Measurements from ENCODE around the gene DLX6.

The DLX6 gene

DNA sequence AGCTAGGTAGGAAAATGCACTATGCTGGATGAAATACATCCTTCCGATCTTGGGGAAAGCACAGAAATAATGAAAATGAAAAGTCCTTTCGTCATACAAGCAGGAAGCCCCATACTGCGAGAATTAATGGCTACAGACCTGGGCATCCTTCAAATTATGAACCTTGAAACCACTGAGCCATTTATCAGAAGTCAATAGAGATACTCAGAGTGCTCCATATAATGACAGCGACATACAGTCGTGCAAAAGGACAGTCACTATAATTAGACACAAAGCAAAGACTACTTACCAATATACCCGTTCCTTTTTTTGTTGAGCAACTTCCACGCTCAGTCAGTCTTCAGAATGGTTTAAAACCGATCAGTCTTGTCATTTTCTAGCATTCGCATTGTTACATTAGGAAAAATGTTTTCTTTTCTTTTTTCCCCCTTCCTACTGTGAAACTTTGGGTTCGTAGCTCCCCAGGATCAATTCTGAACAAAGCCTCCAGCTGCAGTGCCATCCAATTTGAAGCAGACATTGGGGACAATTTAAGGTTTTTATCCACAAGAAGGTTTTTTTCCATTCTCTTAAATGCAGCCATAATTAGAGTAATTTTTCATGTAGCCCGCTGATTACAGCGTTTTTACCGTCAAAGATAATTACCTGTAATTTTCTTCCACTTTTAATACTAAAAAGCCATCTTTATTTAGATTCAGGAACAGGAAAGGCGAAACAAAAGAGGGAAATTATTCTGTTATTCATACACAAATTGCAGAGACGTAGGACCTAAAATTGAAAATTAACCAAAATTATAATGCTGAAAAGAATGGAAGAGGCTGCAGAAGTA lies 6.4 kb downstream of the DLX6 start:
- no peak for DNase-seq

DNA sequence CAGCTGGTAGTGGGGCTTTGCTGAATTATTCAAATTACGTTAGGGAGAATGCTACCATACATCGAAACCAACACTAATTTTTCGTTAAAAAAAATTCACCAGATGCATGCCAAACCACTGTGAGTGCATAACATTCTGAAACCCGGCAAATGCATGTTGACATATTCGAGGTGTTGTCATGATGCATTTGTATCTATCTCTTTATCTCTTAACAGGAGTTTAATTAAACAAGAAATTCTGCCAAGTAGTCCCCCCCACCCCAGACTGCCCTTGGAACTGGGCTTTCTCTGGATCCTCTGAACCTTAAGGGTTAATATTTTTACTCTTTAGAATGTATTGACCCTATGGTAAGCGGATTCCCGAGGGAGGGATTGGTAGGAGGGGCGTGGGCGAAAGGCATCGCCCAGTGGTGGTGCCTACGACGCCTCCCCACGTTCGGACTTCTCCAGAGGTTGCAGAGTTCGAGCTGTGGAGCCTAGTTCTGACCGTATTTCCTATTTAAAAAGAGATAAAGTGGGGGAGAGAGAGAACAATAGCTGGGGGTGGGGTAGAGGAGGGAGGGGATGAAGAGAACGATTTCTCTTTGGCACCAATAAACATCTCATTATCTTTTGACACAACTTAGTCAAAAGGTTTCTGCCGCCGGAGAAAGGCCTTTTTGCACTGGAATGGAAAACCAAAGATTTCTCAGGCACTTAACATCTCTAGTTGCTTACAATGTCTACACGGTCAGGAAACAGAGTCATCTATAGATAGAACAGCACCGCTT lies 7.2 kb downstream of the DLX6 start:
- no peak for DNase-seq

DNA sequence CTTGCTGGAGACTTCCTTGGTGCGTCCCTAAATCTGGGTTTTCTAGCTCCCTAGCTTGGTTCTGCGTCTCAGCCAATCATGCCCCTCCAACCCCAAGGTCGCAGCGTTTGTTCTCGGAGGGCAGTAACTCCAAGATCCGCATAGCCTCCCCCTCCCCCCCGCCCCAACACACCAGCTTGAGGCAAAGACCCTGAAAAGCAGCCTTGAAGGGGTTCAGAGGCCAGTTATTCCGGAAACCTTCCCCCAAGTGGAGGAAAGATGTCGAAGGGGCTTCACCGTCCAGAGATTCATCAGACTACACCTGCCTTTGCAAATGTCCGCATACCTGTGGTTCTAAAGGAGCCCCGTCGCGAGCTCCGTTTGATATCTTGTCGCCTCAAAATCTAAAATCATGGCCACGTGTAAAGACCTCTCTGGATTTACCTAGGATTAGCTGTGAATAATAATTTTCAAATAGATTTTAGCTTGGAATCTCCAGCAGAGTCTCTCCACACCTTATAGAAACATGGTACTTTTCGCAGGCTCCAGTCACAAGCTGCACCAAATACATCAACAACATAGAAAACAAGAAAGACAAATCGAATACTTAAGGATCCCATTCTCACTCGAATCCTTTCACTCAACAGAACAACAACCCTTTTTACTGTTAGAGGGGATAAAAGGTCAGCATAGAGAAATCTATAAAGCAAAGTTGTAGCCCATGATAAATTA lies 7.9 kb downstream of the DLX6 start:
- no peak for DNase-seq

DNA sequence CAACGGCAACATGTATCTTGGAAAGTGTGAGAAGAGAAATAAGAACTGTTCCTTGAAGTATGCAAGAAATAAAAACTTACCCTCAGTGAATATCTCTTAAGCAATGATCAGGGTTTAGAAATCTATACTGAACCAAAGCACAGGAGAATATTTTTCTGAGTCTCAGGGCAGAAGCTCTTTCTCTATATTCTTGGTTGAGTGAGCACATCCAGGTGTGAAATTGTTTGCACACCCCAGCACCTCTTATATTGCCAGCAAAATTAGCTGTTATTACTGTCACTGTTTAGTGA lies 8.4 kb downstream of the DLX6 start:
- DNase-seq: no peak

DNA sequence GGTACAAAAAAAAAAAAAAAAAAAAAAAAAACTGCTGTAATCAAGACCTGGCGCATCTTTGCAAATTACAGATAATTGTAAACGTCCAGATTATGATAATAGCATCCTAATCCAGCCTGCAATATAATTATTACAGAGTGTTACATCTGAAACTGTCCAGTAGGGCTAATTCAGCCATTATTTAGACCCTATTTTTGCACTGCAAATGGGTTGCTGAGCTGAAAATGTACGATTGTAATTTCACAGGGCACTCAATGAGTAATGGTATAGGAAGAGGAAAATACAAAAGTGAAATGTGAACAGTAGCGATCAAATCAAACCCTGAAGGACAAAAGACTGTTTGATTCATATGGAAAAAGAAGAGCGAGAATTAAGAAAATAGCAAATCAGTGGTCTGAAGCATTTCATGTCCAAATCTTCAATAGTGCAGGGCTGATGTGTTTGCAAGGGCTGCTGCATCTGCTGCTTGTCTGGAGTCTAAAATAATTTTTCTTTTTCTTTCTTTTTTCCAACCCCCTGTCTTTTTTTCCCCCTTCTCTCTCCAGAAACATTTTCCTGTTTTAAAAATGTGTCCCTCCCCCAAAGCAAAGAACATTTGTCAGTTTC lies 8.9 kb downstream of the DLX6 start:
- DNase-seq: no peak

DNA sequence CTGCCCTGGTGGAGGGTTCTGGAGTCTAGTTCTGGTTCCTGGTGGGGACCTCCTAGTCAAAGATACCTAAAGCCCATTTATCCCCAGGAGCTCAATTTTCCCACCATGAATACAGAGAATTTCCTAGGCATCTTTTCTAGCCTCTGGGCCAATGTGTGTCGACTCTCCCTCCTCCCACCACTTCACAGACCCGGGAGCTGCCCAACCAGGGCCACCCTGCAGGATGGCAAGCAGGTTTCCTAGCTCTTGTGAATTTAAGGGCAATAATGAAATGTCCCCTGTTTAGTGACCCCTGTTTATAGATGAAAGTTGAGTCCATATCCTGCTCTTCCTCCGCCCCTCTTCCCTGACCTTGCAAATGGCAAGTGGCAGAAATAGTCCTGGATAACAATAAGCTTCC lies 9.9 kb downstream of the DLX6 start:
- DNase-seq: no peak

DNA sequence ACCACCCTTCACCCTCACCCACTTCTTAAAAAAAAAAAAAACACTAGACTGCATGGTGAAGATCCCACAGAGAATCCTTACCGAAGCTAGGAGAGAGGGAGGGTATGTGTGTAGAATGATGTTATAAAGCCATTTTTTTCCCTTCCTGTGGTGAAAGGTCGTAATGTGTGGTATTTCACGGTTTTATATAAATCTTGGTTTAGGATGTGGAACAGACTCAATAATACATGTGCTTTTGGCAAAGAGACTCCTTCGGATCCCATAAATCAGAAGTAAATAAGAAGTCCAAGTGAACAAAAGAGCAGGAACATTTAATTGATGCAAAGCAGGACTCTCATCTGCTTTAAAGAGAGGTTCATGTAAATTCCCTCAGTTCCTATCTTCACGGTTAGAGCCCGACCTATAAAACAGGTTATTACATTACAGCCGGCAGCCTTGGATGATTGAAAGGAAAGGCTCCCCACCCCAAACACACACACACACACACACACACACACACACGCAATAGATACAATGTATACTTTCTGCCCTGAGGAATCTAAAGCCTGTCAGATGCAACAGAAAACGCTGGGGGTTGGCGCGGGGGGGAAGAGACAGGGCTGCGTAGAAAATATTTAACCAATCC lies 10.5 kb downstream of the DLX6 start:
- DNase-seq: no peak

DNA sequence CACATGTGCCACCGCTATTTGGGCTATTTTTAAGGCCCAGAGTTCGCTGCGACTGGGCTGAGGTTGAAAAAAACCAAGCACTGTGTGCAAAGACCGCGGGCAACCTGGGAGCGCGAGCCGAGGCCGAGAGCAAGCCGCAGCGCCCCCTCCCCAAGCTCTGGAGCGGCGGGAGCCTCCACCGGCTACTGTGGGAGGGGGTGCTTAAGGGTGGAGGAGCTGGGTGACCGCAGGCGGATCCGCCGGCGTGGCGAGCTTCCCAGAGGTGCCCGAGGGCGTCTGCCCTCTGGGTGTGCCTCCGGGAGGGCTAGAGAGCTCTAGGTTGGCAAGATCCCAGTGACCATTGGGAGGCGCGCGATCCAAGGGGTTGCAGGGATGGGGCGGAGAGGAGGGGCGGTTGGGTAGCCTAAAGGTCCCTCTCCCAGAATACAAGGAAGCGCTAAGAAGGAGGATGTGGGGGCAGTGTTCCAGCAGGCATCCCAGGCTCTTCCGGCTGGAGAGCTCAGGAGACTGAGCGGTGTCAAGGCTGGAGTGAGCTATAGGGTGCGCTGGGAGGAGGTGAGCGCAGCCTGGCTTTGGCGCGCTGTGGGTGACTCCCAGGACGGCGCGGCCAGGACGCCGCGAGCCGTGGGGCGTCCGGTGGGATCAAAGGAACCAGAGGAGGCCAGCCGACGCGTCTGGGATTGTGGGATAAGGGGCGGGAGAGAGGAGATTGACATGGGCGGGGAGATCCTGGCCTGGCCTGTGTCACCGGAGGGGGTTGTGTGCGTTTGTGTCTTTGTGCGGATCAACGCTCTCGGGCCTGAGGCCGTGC lies 11.2 kb downstream of the DLX6 start:
- DNase-seq: no peak

DNA sequence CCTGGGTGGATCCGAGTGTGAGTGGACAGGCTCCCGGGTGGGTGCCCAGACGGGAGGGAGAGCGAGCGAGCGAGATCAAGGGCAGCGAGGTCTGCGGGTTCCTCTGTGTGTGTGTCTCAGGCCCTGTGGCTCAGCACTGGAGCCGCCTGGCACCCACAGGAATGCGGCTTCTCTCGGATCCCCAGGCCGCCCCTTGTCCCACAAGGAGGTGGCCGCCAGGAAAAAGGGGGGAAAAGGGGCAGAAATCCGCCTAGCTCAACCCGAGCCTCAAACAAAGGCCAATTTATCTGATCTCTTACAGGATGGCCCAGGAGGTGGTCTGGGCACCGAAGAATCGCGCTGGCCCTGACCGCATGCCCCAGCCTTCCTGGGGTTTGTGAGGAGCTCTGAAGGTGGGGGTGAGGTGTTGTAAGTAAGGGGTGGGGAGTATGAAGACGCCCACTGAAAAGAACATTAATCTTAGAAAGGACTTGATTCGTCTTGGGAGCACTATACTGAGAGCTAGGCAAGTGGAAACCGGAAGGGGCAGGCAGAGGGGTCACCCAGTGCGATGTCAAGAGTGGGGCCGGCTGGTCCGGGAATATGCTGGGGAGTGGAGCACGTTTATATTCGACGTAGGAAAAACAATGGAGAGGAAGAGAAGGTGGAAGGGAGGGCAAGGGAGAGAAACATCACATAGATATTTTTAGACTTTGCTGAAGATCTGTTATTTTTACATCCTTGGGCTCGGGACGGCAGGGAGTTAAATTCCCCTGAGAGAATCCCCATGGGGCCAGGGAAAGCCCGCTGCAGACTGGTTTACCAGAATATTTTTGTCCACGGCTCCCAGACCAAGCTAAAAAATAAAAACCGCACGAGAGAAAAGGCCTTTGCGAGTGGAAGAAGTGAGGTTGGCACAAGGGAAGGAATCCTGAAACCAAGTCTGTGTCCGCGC lies 12.1 kb downstream of the DLX6 start:
- no peak for DNase-seq

DNA sequence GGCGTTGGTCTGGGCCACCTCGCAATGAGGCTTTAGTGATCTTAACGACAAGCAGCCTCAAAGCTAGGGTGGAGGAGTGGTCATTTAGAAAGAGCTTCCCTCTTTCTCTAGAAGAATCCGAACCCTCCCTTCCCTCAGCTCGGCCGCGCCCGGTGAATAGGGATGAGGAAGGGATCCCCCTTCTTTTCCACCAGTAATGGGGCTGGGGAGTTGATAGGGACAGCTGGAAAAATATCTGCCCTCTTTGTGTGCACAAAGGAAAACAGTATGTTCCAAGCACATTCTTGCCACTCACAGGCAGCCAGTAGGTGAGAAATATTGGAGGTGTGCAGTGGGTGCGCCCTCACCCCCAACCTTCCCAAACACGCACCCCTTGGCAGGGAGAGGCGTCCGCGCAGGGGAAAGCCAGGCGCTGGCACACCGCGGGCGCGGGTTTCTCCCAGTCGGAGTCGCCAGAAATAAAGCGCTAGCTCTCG lies 12.8 kb downstream of the DLX6 start:
- no peak for DNase-seq

DNA sequence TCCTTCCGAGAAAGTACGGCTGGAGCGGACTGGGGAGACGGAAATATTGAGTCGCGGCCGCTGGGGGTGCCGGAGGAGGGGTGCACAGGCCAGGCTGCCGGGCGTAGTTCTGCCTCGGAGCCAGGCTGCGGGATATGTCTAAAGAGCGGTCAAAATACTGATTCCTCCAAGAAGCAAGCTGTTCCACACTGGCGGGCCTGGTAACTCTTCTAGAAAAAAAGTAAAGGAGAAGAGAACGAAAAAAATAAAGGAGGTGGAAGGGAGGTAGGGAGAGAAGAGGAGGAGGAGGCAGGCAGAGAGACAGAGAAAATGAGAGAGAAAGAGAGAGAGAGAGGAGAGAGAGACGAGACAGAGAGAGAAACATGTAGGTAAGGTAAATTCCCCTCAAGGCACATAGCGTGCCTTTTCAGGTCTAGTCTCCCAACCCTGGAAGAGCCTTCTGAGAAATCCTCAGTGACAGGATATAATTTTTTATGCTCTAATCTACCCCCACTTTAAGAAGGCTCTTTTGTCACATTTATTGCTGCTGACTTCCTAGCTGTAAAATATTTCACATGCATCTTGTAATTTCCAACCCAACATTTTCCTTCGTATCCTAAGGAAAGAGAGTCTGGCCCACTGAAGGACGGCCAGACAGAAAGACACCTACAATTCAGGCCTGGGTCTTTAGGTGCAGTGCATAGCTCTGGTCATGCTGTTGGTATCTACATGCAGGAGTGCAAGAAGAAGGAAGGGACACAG lies 13.6 kb downstream of the DLX6 start:
- no peak for DNase-seq

DNA sequence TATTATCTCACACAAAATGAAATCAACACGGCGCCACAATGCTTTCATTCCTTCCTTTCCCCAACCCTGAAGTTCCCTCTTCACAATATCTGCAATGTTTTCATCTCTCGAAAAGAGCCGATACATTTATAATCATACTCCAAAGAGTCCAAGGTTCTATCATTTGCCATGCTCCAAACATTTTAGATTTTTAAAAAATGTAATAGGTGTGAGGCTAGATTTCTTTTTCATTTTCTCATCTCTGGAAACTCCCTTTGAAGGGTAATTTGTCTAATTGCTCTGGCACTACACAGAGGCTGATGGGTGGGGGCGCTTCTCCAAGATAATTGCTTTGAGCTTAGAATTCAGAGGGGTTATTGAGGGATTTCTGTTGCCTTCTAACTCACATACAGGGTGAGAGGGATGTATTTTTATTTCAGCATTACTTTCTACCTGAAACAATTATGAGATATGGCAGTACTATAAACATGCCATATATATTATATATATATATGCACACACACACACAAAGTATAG lies 14.4 kb downstream of the DLX6 start:
- DNase-seq: no peak

DNA sequence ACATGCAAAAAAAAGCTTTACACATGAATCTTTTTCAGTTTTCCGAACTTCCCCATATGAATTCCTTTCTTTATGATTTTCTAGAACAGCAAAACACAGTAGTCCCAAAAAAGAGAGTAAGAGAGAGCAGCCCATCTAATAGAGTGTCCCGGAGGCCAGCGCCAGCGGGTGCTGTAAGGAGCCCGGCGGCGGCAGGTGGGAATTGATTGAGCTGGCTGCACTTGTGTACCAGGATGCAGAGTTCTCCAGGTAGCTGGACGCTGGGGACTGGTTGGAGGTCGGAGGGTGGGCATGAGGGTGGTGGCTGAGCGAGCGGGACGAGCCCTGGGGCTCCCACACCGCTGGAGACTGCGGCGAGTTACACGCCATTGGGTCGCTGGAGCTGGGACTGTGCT lies 15.2 kb downstream of the DLX6 start:
- DNase-seq: no peak

DNA sequence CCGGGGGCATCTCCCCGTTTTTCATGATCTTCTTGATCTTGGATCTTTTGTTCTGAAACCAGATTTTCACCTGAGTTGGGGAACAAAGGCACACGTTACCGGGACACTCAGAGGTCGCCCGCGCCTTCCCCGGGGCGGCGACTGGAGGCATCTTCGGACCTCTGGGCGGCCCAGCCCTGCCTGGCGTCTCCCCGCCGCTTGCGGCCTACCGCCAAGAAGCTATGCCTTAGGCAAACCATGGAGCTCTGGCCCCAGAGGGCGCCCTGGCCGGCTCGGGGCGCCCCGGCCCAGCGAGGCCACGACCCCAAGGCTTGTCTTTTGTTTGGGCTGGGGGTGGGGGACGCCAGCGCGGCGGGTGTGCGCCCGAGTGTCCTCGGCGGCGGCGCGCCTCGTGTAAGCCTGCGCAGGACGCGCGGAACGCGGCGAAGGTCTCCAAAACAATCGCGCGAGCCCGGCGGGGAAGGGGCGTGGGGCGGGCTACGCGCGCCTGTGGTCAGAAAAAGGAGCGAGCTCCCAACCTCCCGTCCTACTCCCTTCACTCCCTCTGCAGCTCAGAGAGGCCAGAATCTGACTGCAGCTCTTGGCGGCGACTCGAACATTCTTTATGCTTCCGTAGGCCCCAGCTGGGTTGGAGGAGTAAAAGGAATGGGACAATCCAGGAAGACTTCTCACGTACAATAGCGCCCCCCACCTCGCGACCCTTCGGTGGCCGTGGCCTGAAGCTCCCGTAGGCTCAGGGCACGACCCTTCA lies 15.8 kb downstream of the DLX6 start:
- no peak for DNase-seq

DNA sequence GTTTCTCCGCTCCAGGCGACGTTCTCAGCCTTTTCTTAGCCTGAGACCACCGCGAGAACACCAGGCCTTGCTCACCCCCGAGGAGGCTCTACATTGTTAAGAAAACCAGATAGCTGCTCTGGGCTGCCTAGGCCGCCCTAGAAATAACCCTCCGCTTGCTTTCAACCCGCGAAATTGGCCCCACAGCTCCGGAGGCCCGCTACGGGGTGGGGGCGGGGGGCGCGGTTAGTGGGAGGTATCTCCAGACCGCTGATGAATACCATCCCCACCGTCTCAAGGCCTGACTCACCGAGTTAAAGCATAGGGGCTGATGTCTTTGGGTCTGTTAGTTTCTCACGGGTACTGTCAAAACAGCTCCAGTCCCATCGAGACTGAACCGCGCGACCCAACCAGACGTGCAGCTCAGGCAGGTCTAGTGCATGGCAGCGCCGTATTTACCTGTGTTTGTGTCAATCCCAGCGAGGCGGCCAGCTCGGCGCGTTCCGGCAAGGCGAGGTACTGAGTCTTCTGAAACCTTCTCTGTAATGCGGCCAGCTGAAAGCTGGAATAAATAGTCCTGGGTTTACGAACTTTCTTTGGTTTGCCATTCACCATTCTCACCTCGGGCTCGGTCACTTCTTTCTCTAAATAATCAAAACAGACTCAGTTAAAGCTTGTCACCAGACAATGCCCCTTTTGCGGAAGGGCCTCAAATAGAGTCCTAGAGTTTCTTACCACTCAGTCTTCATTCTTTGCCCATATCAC lies 16.6 kb downstream of the DLX6 start:
- no peak for DNase-seq

DNA sequence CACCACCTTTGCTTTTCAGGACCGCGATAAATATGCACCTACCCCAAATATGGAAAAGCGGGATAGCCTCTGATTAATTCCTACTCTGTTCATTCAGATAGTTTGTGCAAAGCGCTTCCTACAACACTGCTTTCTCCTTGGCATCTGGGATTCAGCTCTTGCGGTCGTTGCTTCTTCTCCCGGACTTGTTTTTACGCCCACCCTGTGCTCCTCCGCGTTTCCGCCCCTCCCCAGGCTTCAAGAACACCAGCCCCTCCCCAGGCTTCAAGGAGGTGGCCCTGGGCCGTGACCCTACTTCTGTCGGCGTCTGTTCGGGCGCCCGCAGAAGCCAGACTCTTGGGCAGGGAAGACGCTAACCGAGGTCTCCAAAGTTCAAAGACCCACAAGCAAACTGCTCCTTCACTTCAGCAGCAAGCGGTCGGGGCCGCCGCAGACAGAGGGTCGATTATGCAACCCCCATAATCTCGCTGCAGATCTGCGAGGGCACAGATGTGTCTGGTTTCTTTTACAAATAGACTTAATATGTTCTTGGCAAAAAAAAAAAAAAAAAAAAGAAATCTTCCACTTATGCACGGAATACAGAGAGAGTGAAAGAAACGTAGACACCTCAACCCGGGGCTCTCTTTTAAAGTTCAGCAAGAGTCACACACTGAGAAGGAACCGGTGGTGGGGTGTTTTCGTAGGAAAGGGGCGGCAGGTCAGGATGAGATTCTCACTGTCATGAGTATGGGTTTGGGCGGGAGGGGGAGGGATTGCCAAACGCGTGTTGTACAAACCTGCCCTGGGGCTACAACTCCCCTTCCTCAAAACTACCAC lies 17.3 kb downstream of the DLX6 start:
- no peak for DNase-seq
